Loucy (cell line): Measurements from ENCODE around the gene TBCCD1.
"Not testable (repeated sequence)": the region's sequence is repeated elsewhere in the genome, so short reads cannot be mapped to it uniquely, and the experiment has no call there.

Experiments used
- H2AFZ ChIP-seq: fragments of 200-600 bp; sonication (generic); 2 replicates; pipeline ENCODE4 v1.6.0; 2016; ENCODE audit warnings: antibody characterized with exemption, mild to moderate bottlenecking, low read length, moderate library complexity
- H3F3A ChIP-seq: fragments of 200-600 bp; 2 replicates; pipeline ENCODE4 v1.6.0; 2016; ENCODE audit warnings: antibody characterized with exemption, low read depth, mild to moderate bottlenecking
- H3K27me3 ChIP-seq: fragments of 200-600 bp; sonication (generic); 2 replicates; pipeline ENCODE4 v1.6.1; 2014; ENCODE audit warnings: low read length, mild to moderate bottlenecking; ENCODE audit not compliant: insufficient read depth, poor library complexity, severe bottlenecking
- H3K36me3 ChIP-seq: fragments of 200-600 bp; sonication (generic); 2 replicates; pipeline ENCODE4 v1.6.1; 2016; ENCODE audit warnings: low read length; ENCODE audit not compliant: insufficient read depth
- H3K4me1 ChIP-seq: fragments of 200-600 bp; sonication (generic); 2 replicates; pipeline ENCODE4 v1.5.1; 2014; ENCODE audit warnings: low read length, mild to moderate bottlenecking; ENCODE audit not compliant: insufficient read depth, poor library complexity, severe bottlenecking
- H3K4me2 ChIP-seq: fragments of 200-600 bp; sonication (generic); 2 replicates; pipeline ENCODE4 v1.6.0; 2014; ENCODE audit warnings: antibody characterized with exemption, low read length, low read depth, mild to moderate bottlenecking; ENCODE audit not compliant: poor library complexity, severe bottlenecking
- H3K4me3 ChIP-seq: fragments of 200-600 bp; sonication (generic); 2 replicates; pipeline ENCODE4 v1.5.1; 2014; ENCODE audit warnings: low read length, mild to moderate bottlenecking, mixed read lengths; ENCODE audit not compliant: poor library complexity, severe bottlenecking
- H3K79me2 ChIP-seq: fragments of 200-600 bp; sonication (generic); 2 replicates; pipeline ENCODE4 v1.6.1; 2014; ENCODE audit warnings: low read length; ENCODE audit not compliant: insufficient read depth
- H3K9ac ChIP-seq: fragments of 200-600 bp; sonication (generic); 2 replicates; pipeline ENCODE4 v1.6.0; 2014; ENCODE audit warnings: mild to moderate bottlenecking, low read depth, low read length, moderate library complexity; ENCODE audit not compliant: poor library complexity, severe bottlenecking
- H3K9me2 ChIP-seq: fragments of 200-600 bp; sonication (generic); replicated peaks from 2 replicates; pipeline ENCODE4 v1.6.1; 2016; ENCODE audit warnings: low read depth, low read length, mixed read lengths
- H3K9me3 ChIP-seq: fragments of 200-600 bp; sonication (generic); 2 replicates; pipeline ENCODE4 v1.6.1; 2014; ENCODE audit warnings: mild to moderate bottlenecking, antibody characterized with exemption, low read length, low read depth; ENCODE audit not compliant: insufficient read depth
- H4K20me1 ChIP-seq: fragments of 200-600 bp; sonication (generic); 2 replicates; pipeline ENCODE4 v1.6.0; 2014; ENCODE audit warnings: antibody characterized with exemption, low read length, mild to moderate bottlenecking; ENCODE audit not compliant: insufficient read depth, poor library complexity, severe bottlenecking
- CTCF ChIP-seq: fragments of 200-600 bp; sonication (generic); conservative IDR thresholded peaks from 2 replicates; pipeline ENCODE4 v1.5.1; 2014; ENCODE audit warnings: mild to moderate bottlenecking, antibody characterized with exemption, low read length
- EZH2phosphoT487 ChIP-seq: fragments of 200-600 bp; IDR thresholded peaks from 2 replicates; pipeline ENCODE4 v1.6.1; 2018; ENCODE audit warnings: antibody characterized with exemption, mild to moderate bottlenecking, moderate library complexity, borderline replicate concordance

Gene TBCCD1

GRCh38 chr3:186569779-186570095 lies 2.6 kb upstream of the TBCCD1 start:
- H3K9ac ChIP-seq, result peak overlapping the region; percentile 75
- H3K4me2 ChIP-seq, result peak overlapping the region; percentile 79
- H2AFZ ChIP-seq, result peak overlapping the region; percentile 82
- peaks cover 73% of the 10 kb centered on the region for H3K79me2 ChIP-seq
- H3K27me3 ChIP-seq, result no peaks in the 10 kb centered on the region
- peaks cover 43% of the 10 kb centered on the region for H3K4me1 ChIP-seq
- H3K4me3 ChIP-seq, result peak overlapping the region; percentile 87
- no peaks in the 10 kb centered on the region for H3K9me3 ChIP-seq
- H3K9me2 ChIP-seq, result no peaks in the 10 kb centered on the region
- H4K20me1 ChIP-seq, result peaks cover 30% of the 10 kb centered on the region
- peaks cover 20% of the 10 kb centered on the region for H3K36me3 ChIP-seq
- TF ChIP-seq CTCF (no peak), EZH2phosphoT487 (no peak)
- no peaks in the 10 kb centered on the region for H3F3A ChIP-seq

GRCh38 chr3:186569361-186569760 lies 2.2 kb upstream of the TBCCD1 start:
- peaks cover 28% of the 10 kb centered on the region for H4K20me1 ChIP-seq
- not testable (repeated sequence) for H3K9me2 ChIP-seq, H3F3A ChIP-seq, H2AFZ ChIP-seq, H3K27me3 ChIP-seq, H3K9me3 ChIP-seq
- H3K4me1 ChIP-seq, result peaks cover 43% of the 10 kb centered on the region
- H3K4me3 ChIP-seq, result peak overlapping the region; percentile 87
- peaks cover 69% of the 10 kb centered on the region for H3K79me2 ChIP-seq
- peak overlapping the region; percentile 79 for H3K4me2 ChIP-seq
- H3K36me3 ChIP-seq, result peaks cover 16% of the 10 kb centered on the region
- peak overlapping the region; percentile 75 for H3K9ac ChIP-seq

GRCh38 chr3:186566772-186567071 lies 417 bp downstream of the TBCCD1 start:
- H3K4me1 ChIP-seq, result peaks cover 46% of the 10 kb centered on the region
- peaks cover 55% of the 10 kb centered on the region for H3K79me2 ChIP-seq
- H2AFZ ChIP-seq, result peak overlapping the region; percentile 84

More at GRCh38 chr3:186566772-186567071, 417 bp downstream of the TBCCD1 start:
- H3K4me3 ChIP-seq, result peak overlapping the region; percentile 89
- peaks cover 7% of the 10 kb centered on the region for H4K20me1 ChIP-seq
- TF ChIP-seq EZH2phosphoT487, result no peak
- TF ChIP-seq CTCF, result no peak
- H3K9ac ChIP-seq, result peak overlapping the region; percentile 86
- no peaks in the 10 kb centered on the region for H3K36me3 ChIP-seq
- no peaks in the 10 kb centered on the region for H3F3A ChIP-seq
- H3K9me3 ChIP-seq, result no peaks in the 10 kb centered on the region
- H3K27me3 ChIP-seq, result no peaks in the 10 kb centered on the region
- peak overlapping the region; percentile 90 for H3K4me2 ChIP-seq
- no peaks in the 10 kb centered on the region for H3K9me2 ChIP-seq
